Brain microvascular endothelial cell (primary cell): ENCODE data around the gene LRBA.

Experiments
- DNase-seq: peaks from one replicate; pipeline ENCODE4 v3.0.0-alpha.2; 2020
- H3K27ac ChIP-seq: fragments of 250-450 bp; sonication (Bioruptor Pico); 2 replicates; pipeline ENCODE4 v1.5.1; 2020; ENCODE audit warnings: mild to moderate bottlenecking, moderate library complexity
- H3K27me3 ChIP-seq: fragments of 250-450 bp; sonication (Bioruptor Pico); replicated peaks from 2 replicates; pipeline ENCODE4 v1.5.1; 2020; ENCODE audit warnings: mild to moderate bottlenecking
- H3K36me3 ChIP-seq: fragments of 250-450 bp; sonication (Bioruptor Pico); replicated peaks from 2 replicates; pipeline ENCODE4 v1.5.1; 2020; ENCODE audit warnings: mild to moderate bottlenecking
- H3K4me3 ChIP-seq: 2 replicates; pipeline ENCODE4 v1.5.1; 2011; ENCODE audit warnings: low read depth, mild to moderate bottlenecking, control low read depth, low read length, moderate library complexity
- in situ Hi-C: cut with HindIII; loops from 2 replicates; pipeline ENCODE4 v1.10.0; 2017; ENCODE audit warnings: low sequenced_read_pairs, low pct_ligation_motif_present
- TF ChIP-seq, protein P1 (sequence below): IDR thresholded peaks from 2 replicates; pipeline ENCODE4 v1.5.1; 2011; ENCODE audit warnings: low read depth, mild to moderate bottlenecking, moderate library complexity, low read length, control low read depth, inconsistent platforms; ENCODE audit errors: missing control alignments

The LRBA gene

DNA sequence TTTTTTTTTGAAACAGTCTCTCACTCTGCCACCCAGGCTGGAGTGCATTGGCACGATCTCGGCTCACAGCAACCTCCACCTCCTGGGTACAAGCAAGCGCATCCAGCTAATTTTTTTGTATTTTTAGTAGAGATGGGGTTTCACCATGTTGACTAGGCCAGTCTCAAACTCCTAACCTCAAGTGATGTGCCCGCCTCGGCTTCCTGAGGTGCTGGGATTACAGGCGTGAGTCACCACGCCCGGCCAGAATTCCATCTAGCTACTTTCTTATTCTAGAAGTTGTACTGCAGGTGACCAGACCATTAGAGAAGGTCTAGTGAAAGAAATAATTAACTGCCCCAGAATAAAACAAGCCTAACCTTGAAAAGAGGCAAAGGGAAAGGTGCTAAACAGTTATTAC is 2.3 kb downstream of the LRBA start:
- TF ChIP-seq, protein P1, sequence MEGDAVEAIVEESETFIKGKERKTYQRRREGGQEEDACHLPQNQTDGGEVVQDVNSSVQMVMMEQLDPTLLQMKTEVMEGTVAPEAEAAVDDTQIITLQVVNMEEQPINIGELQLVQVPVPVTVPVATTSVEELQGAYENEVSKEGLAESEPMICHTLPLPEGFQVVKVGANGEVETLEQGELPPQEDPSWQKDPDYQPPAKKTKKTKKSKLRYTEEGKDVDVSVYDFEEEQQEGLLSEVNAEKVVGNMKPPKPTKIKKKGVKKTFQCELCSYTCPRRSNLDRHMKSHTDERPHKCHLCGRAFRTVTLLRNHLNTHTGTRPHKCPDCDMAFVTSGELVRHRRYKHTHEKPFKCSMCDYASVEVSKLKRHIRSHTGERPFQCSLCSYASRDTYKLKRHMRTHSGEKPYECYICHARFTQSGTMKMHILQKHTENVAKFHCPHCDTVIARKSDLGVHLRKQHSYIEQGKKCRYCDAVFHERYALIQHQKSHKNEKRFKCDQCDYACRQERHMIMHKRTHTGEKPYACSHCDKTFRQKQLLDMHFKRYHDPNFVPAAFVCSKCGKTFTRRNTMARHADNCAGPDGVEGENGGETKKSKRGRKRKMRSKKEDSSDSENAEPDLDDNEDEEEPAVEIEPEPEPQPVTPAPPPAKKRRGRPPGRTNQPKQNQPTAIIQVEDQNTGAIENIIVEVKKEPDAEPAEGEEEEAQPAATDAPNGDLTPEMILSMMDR: no peak
- in situ Hi-C loops: no loop called here
- no peak for DNase-seq
- no peak overlapping the region for H3K4me3 ChIP-seq
- no peaks in the 10 kb centered on the region for H3K36me3 ChIP-seq
- no peaks in the 10 kb centered on the region for H3K27me3 ChIP-seq
- H3K27ac ChIP-seq: no peak overlapping the region

DNA sequence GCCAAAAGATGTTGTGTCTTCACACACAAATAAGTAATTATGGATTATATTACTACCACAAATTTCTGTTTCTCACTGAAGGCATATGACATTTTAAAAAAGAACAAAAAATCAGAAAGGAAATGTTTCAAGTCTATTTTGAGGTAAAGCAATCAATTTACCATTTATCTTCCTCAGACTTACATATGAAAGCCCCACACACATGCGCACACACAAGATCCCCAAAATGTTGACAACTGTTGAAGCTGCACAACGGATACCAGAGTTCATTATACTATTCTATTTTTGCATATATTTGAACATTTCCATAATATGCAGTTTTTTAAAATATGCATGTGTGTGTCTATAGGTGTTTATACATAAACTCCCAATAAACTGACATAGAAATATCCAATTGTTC is 2.7 kb downstream of the LRBA start:
- no peak overlapping the region for H3K4me3 ChIP-seq
- no peaks in the 10 kb centered on the region for H3K36me3 ChIP-seq
- no peak overlapping the region for H3K27ac ChIP-seq
- TF ChIP-seq, protein P1: no peak
- DNase-seq: no peak
- H3K27me3 ChIP-seq: no peaks in the 10 kb centered on the region
- in situ Hi-C loops: no loop called here

DNA sequence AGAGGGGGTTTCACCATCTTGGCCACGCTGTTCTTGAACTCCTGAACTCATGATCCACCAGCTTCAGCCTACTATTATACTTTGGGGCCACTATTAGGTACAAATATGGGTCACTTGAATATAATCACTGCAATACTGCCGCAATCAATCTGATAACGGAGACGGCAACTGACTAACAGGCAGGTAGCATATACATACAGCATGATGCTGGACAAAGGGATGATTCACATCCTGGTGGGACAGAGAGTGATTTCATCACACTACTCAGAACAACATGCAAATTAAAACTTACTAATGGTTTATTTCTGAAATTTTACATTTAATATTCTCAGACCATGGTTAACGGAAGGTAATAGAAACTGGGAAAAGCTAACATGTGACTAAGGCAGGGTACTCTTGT is 10.9 kb downstream of the LRBA start:
- Histone ChIP-seq H3K36me3 (no peaks in the 10 kb centered on the region), H3K27ac (no peak overlapping the region), H3K27me3 (no peaks in the 10 kb centered on the region), H3K4me3 (no peak overlapping the region)
- TF ChIP-seq, protein P1: no peak
- in situ Hi-C loops: no loop called here
- DNase-seq: peak; percentile 64

DNA sequence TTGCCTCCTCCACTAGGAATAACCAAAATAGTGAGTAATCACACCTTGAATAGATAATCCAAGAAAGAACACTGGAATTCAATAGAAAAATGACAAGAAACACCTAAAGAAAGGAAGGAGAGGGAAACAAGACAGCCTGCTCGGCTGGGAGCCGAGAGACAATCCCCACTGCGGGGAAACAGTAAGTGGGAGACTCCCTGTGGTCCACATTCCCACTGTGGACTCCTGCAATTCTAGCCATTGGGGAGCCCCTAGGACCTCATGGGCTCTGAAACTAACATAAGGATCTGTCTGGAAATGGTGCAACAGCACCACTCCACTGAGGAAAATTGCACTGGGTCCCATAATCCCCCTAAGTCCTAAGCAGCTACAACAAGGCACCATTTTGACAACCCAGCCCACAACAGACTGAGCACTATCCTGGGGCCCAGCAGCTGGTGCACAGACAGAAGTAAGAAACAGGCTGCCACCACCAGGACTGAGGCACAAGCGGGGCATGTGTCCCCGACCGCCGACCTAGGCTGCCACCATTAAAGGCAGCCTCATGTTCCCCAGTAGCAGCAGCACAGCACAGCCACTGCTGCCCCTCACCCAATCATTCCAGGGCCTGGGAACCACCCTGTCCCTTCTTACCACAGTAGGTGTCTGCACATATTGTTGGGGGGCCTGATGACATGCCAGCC is 14.2 kb downstream of the LRBA start:
- no peak for DNase-seq
- Histone ChIP-seq H3K4me3 (no peak overlapping the region), H3K36me3 (no peaks in the 10 kb centered on the region), H3K27me3 (no peaks in the 10 kb centered on the region), H3K27ac (no peak overlapping the region)
- TF ChIP-seq, protein P1: no peak
- in situ Hi-C loops: no loop called here

DNA sequence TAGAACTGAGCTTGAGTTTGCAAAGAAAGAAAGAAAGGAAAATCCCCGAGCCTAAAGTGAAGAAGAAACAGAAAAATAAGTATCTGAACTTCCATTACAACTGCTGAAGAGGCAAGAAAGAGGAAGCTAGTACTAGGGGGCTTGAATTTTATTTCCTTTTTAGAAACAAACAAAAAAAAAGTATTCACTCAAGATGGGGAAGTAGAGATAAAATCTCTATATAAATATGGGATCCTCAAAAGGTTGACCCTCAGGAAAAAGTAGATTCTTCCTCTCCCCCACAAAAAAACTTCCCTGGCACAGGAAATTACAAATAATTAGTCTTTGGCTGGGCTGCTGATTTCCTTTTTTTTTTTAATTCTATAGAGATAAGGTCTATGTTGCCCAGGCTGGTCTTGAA is 16.0 kb downstream of the LRBA start:
- in situ Hi-C loops: no loop called here
- Histone ChIP-seq H3K27ac (no peak overlapping the region), H3K27me3 (no peaks in the 10 kb centered on the region), H3K36me3 (no peaks in the 10 kb centered on the region), H3K4me3 (no peak overlapping the region)
- TF ChIP-seq, protein P1: no peak
- DNase-seq: no peak

DNA sequence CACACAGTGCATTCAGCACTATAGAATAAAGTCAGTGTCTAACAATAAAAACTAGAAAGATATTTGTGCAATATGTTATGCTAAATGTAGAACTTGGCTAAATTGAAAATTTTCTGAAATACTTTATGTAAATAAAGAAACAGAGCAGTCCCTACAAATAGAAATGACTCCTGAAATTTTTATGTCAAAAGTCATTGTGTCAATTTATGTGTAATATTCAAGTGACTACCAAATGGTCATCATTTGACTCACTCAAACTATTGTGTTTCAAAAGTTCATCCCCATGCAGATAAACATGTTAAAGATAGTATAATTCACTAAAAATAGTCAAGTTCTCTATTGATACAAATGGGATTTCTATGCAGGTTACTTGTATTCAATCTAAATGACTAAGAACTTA is 17.9 kb downstream of the LRBA start:
- DNase-seq: no peak
- Histone ChIP-seq H3K27ac (no peak overlapping the region), H3K4me3 (no peak overlapping the region), H3K27me3 (no peaks in the 10 kb centered on the region), H3K36me3 (no peaks in the 10 kb centered on the region)
- in situ Hi-C loops: no loop called here
- TF ChIP-seq, protein P1: no peak
